GM18505 (cell line): ENCODE results near the gene VPS50.
"Not testable (repeated sequence)": the region's sequence is repeated elsewhere in the genome, so short reads cannot be mapped to it uniquely, and the experiment has no call there.

ENCODE experiments used
- ATAC-seq: cut with Tn5 transposase; IDR thresholded peaks from one replicate; pipeline ENCODE4 v1.9.1; 2021; ENCODE audit not compliant: unreplicated experiment
- POLR2A ChIP-seq: IDR thresholded peaks from 4 replicates; pipeline ENCODE4 v1.6.1; 2011; ENCODE audit warnings: borderline replicate concordance; ENCODE audit not compliant: insufficient read depth, insufficient read length; ENCODE audit errors: extremely low read depth

VPS50 gene

DNA sequence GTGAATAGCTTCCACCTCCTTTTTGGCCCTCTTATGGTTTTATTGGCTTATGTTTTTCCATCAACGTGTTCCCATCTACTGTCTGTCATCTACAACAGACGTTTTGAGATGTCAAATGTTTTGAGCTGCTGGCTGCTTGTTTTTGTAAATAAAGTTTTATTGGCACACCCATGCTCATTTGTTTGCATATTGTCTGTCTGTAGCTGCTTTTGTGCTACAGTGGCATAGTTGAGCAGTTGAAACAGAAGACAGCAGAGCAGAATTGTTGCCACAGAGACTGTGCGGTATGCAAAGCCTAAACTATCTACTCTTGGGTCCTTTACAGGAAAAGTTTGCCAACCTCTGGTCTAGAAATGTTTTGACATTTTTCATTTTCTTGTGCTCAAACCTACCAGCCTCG lies 88.7 kb downstream of the VPS50 start:
- no peak for TF ChIP-seq POLR2A

DNA sequence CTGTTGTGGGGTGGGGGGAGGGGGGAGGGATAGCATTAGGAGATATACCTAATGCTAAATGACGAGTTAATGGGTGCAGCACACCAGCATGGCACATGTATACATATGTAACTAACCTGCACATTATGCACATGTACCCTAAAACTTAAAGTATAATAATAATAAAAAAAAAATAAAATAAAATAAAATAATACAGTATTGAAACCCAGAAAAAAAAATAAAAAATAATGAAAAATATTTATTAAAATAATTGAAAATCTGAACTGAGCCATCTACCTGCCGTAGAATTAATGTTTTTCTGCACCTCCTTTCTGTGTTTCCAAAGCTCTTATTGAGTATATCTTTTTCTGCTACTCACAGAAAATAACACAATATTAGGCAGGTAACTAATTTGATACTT lies 94.1 kb downstream of the VPS50 start:
- ATAC-seq, result not testable (repeated sequence)

More for the DNA sequence above, 88.7 kb downstream of the VPS50 start:
- ATAC-seq, result no peak

DNA sequence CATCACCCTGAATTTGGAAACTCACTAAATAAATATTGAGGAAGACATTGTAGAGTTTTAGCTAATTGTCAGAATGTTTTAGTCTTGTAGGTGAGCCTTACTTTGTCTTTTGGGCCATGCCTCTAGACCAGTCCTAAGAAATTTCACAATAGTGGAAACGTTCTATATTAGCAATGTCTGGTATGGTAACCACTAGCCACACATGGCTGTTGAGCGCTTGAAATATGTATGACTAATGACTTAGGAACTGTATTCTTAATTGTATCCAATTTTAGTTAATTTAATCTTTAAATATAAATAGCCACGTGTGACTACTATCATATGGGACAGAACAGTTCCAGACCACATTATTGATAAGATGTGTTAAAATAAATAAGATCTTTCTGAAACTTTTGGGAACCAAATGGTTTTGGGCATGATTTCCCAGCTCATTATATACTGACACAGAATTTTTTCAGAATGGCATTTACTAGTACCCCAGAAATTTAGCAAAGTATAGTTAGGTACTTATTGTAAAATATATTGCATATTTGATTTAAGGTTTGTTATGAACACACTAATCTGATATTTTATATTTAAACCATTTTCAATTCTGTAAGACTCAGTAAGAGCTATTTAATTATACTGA lies 95.0 kb downstream of the VPS50 start:
- TF ChIP-seq POLR2A, result no peak
- no peak for ATAC-seq

DNA sequence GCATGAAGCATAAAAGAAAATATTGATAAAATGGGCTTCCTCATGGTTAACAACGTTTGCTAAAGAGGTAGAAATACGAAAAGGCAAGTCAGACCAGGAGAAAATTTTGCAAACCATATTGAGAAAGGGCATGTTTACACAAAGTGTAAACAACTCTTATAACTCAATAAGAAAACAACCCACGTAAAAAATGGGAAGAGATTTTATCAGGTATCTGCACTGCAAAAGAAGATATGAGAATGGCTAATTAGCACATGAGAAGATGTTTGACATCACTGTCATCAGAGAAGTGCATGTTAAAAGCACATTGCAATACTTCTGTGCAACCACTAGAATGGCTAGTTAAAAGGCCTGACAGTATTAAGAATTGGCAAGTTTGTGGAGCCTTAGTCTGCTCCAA lies 99.5 kb downstream of the VPS50 start:
- no peak for TF ChIP-seq POLR2A
- ATAC-seq, result no peak

DNA sequence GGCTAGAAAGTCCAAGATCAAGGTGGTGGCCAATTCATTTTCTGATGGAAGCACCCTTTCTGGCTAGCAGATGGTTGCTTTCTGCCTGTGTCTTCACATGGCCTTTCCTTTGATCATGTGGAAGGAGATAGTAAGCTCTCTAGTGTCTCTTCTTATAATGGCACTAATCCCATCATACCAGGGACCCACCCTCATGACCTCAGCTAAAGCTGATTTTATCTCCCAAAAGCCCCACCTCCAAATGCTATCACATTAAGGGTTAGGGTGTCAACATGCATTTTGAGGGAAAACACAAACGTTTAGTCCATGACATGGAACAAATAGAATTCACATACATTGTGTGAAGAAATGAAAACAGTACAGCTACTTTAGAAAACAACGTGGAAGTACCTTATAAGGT lies 100.0 kb downstream of the VPS50 start:
- no peak for ATAC-seq
- no peak for TF ChIP-seq POLR2A

DNA sequence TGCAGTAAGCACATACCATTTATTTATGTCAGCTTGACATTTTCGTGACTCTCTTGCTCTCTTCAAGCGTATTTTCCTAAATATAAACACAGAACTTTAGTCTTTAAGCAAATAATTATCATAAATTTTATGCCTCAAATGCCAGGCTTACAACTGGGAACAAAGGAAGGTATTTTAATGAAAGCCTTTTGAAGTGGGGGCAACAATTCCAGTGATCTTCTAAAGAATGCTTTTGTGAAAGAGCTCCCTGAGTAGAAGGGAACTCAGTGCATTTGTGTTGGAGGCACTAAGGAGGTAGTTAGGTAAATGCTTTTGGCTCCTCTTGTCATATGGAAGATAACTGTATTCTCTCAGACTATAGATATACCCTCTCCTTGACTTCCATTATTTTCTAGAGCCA lies 104.9 kb downstream of the VPS50 start:
- no peak for ATAC-seq
- TF ChIP-seq POLR2A, result no peak

DNA sequence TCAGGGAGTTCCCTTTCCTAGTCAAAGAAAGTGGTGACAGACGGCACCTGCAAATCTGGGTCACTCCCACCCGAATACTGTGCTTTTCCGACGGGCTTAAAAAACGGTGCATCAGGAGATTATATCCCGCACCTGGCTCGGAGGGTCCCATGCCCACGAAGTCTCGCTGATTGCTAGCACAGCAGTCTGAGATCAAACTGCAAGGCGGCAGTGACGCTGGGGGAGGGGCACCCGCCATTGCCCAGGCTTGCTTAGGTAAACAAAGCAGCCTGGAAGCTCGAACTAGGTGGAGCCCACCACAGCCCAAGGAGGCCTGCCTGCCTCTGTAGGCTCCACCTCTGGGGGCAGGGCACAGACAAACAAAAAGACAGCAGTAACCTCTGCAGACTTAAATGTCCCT lies 110.0 kb downstream of the VPS50 start:
- not testable (repeated sequence) for ATAC-seq

DNA sequence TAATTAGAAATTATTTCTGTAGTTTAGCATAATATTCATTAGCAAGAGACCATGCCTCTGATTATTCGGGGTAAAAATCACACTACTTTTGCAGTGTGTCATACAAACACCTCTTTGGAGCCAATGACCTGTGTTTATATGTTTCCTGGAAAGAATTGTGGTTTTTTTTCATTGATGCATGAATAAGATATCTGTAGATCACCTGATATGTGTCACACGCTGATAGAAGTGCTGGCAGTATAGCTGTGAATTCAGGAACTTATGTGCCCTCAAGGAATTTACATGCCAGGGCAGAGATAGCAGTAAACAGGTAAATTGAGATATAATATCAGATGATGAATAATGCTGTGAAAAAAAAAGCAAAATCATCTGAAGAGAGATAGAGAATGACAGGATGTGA lies 118.2 kb downstream of the VPS50 start:
- TF ChIP-seq POLR2A, result no peak
- ATAC-seq, result no peak

DNA sequence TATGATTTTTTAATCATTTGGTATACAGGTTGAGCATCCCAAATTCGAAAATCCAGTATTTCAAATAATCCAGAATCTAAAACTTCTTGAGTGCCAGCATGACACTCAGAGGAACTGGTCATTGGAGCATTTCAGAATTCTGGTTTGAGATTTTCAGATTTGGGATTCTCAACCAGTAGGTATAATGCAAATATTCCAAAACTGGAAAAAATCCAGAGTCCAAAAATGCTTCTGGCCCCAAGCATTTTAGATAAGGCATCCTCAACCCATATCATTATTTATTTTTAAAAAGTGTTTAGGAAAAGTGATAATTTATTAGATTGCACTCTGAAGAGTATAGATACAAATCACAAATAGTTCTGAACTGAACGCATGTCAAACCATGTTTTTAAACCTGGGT lies 120.7 kb downstream of the VPS50 start:
- no peak for ATAC-seq
- TF ChIP-seq POLR2A, result no peak

DNA sequence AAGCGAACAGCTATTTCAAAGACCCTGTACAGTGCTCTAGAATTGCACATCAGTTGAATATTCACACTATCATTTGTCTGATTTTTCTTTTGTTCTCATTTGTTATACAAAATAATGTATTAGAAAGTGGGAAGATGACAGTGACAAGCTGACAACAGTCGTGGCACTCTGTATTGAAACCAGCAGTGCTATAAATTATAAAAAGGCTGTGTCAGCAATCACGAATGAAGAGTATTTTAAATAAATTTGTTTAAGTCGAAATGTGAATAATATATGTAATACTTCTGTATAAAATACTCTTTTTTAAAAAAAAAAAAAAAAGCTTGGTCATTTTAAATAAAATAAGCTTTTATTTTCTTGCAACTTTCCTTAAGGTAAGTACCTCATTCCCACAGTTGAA lies 122.6 kb downstream of the VPS50 start:
- TF ChIP-seq POLR2A, result no peak

DNA sequence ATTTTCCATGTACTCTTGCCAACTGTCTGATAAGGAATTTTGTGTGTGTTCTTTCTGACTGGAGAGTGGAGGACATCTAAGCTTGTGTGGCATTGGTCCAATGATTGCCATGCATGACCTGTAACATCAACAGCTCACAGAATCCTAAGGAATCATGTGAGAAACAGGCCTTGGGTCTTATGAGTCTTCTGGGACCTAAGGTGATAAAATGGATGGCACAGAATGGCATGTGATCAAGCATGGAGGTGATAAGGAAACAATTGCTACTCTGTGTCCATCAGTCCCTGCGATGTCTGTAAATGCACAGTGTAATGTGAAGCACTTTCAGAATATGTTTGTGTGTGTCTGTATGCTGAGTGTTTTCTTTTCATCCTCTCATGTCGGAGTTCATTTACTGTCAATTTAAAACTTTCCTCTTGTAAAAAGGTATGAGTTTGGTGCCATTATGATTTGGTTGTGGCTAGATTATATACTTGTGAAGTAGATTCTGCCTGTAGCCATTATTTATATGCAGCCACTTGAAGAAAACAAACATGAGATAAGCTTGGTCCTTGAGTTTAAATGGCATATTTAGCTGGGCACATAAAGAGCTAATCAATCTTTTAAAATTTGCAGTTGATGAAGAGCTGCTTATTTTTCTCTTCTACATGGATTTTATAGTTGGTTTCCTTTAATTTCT lies 127.5 kb downstream of the VPS50 start:
- TF ChIP-seq POLR2A, result no peak
- no peak for ATAC-seq

More for the DNA sequence above, 122.6 kb downstream of the VPS50 start:
- no peak for ATAC-seq

DNA sequence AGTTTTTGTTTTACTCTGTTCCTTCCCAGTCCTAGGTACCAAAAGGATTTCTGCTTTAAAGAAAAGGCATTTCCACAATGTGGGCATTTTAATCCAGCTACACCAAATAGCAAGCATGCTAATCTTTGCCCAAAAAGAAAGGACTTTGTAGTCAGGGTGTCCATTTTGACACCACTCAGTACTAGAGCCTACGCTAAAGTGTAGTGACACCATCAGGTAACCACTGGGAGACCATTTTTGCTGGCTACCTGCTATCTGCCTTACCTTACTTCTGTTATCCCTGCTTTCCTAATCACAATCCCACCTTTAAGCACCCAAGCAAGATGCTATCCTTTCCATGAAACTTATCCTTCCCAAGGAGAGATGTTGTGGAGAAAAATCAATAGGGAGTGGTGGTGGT lies 129.7 kb downstream of the VPS50 start:
- no peak for TF ChIP-seq POLR2A

DNA sequence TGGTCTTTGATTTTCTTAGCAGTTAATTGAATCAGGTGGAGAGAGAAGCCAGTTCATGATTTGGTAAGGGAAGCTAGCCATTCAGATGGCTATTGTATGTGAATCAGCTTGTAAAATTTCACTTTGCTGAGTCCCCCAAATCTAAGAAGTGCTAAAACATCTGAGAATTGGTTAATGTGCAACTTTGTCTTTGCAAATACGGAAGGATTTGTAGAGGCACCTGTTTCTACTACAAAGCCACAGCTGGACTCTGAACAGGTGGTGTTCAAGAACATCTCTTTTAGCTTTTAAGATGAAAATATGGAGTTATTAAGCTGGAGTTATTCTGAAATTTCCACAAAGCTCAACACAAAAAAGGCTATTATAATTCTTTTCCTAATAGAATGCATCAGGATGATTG lies 132.6 kb downstream of the VPS50 start:
- ATAC-seq, result no peak

More for the DNA sequence above, 129.7 kb downstream of the VPS50 start:
- ATAC-seq, result no peak

DNA sequence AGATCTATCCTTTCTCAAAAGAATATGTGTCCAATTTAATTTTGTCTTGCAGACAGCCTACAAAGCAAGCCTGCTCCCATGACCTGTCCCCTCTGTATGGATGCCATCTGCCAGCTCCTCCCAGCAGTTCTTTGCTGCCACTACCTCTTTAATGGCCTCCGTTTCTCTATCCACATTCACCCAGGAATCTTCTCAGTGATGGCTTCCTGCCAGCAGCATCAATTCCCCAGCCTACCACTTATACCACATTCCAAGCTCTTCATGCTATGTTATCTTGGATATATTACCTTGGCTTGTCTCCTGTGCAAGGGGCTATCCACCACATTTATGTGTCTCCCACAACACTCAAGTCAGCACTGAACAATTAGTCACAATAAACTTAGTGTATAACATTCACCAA lies 133.2 kb downstream of the VPS50 start:
- no peak for TF ChIP-seq POLR2A
- ATAC-seq, result no peak

More for the DNA sequence above, 132.6 kb downstream of the VPS50 start:
- TF ChIP-seq POLR2A, result no peak

DNA sequence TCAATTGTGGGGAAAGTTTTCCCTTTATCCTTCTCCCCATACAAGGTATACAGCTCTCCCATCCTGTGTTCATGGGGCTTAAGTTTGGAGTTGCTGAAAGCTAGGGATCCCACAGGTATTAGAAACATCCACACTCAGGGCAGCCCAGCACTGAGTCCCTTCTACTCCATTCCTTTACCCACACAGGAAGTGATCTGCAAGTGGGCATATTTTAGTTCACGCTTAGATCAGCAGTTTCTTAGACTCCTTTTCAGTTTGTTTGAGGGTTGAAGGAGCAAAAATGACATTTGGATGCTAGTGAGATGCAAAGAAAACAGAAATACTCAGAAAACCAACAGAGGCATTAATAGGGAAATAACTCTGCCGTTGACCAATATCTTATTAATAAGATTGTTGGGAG lies 134.7 kb downstream of the VPS50 start:
- ATAC-seq, result no peak

More for the DNA sequence above, 134.7 kb downstream of the VPS50 start:
- TF ChIP-seq POLR2A, result no peak
